LHCN-M2 (cell line): Measurements from ENCODE around the gene NFIC. TPM values are rescaled to one million over a fixed set of nuclear protein-coding genes. Genes with fewer than 3 reads are reported as not detected.

ENCODE experiments used
- DNase-seq: peaks from one replicate; pipeline ENCODE4 v3.0.0-alpha.2; 2012; ENCODE audit warnings: low read depth
- total RNA-seq: library from RNA; depleted of rRNA; stranded (reverse); fragments of >200 nt; gene quantifications from 2 replicates; pipeline ENCODE4 v1.2.3, GENCODE V29; 2014; rRNA removed

Gene NFIC
- total RNA-seq, 1 experiment from 2014 or later = 61.3 TPM

- no peak for DNase-seq
Observed at GRCh38 chr19:3508771-3509535, 142.6 kb downstream of the NFIC start.

- DNase-seq = peak; percentile 78
Observed at GRCh38 chr19:3509566-3509989, 143.2 kb downstream of the NFIC start.

GRCh38 chr19:3510727-3511126 lies 144.3 kb downstream of the NFIC start:
- DNase-seq = no peak

GRCh38 chr19:3511506-3512251 lies 145.3 kb downstream of the NFIC start:
- DNase-seq = no peak

- DNase-seq = no peak
Observed at GRCh38 chr19:3512562-3513228, 146.3 kb downstream of the NFIC start.

- no peak for DNase-seq
Observed at GRCh38 chr19:3513229-3514140, 147.1 kb downstream of the NFIC start.

GRCh38 chr19:3514930-3515329 lies 148.5 kb downstream of the NFIC start:
- DNase-seq = no peak

GRCh38 chr19:3515891-3516422 lies 149.6 kb downstream of the NFIC start:
- DNase-seq = no peak

- DNase-seq = peak; percentile 21
Observed at GRCh38 chr19:3516675-3517207, 150.4 kb downstream of the NFIC start.

GRCh38 chr19:3517638-3518037 lies 151.3 kb downstream of the NFIC start:
- DNase-seq = no peak

GRCh38 chr19:3518255-3518654 lies 151.9 kb downstream of the NFIC start:
- DNase-seq = no peak

- no peak for DNase-seq
Observed at GRCh38 chr19:3518659-3519058, 152.3 kb downstream of the NFIC start.

Other genes starting within 250 kb of the NFIC start
- 0.06 and 0.40 TPM in 2 replicates for gene GNA15, start 230.6 kb upstream of the NFIC start, total RNA-seq
- gene S1PR4, start 187.8 kb upstream of the NFIC start, total RNA-seq = not detected in 2 replicates
- 105 and 118 TPM in 2 replicates for gene NCLN, start 180.7 kb upstream of the NFIC start, total RNA-seq
- not detected in 2 replicates for gene CELF5, start 141.9 kb upstream of the NFIC start, total RNA-seq
- gene SMIM24, start 113.9 kb downstream of the NFIC start, total RNA-seq = 0.40 TPM in 1 of 2 replicates, not detected in the other
- gene SMIM44, start 116.9 kb downstream of the NFIC start, total RNA-seq = not detected in 2 replicates
- 25.0 and 26.2 TPM in 2 replicates for gene DOHH, start 134.1 kb downstream of the NFIC start, total RNA-seq
- 56.5 and 60.1 TPM in 2 replicates for gene FZR1, start 139.7 kb downstream of the NFIC start, total RNA-seq
- gene TEKTIP1, start 172.6 kb downstream of the NFIC start, total RNA-seq = not detected in 2 replicates
- 115 and 145 TPM in 2 replicates for gene MFSD12, start 191.0 kb downstream of the NFIC start, total RNA-seq
- 127 and 135 TPM in 2 replicates for gene HMG20B, start 206.4 kb downstream of the NFIC start, total RNA-seq
- gene GIPC3, start 218.9 kb downstream of the NFIC start, total RNA-seq = 0.06 and 0.17 TPM in 2 replicates
- gene TBXA2R, start 240.3 kb downstream of the NFIC start, total RNA-seq = 0.57 and 0.64 TPM in 2 replicates